ENCODE measurements around the gene PILRB.
"Not testable (repeated sequence)": the region's sequence is repeated elsewhere in the genome, so short reads cannot be mapped to it uniquely, and the experiment has no call there.

Gene PILRB

DNA sequence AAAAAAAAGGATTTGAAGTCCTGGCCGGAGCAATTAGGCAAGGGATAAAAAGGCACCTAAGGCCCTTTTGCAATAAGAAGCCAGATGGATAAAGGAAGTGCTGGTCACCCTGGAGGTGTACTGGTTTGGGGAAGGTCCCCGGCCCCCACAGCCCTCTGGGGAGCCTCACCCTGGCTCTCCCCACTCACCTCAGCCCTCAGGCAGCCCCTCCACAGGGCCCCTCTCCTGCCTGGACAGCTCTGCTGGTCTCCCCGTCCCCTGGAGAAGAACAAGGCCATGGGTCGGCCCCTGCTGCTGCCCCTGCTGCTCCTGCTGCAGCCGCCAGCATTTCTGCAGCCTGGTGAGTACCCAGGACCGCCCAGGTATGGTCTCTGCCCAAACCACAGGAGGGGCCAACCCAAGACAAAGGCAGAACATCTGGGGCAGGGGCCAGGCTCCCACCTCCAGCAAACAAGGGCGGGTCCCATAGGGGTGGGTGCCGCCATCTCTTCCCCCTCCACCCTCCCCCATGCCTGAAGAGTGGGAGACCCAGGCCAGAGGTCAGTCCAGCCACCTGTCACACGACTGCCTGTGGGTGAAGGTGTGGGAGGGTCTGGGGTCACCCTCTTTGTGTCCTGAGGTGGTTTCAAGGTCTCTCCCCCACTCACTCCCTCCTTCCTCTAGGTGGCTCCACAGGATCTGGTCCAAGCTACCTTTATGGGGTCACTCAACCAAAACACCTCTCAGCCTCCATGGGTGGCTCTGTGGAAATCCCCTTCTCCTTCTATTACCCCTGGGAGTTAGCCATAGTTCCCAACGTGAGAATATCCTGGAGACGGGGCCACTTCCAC lies at the start of gene PILRB:
PILRB (plus strand) TSS at position 91 of the 830 bp plus-strand sequence; CDS start at position 277, 186 bp downstream.
- TF ChIP-seq, protein P1, sequence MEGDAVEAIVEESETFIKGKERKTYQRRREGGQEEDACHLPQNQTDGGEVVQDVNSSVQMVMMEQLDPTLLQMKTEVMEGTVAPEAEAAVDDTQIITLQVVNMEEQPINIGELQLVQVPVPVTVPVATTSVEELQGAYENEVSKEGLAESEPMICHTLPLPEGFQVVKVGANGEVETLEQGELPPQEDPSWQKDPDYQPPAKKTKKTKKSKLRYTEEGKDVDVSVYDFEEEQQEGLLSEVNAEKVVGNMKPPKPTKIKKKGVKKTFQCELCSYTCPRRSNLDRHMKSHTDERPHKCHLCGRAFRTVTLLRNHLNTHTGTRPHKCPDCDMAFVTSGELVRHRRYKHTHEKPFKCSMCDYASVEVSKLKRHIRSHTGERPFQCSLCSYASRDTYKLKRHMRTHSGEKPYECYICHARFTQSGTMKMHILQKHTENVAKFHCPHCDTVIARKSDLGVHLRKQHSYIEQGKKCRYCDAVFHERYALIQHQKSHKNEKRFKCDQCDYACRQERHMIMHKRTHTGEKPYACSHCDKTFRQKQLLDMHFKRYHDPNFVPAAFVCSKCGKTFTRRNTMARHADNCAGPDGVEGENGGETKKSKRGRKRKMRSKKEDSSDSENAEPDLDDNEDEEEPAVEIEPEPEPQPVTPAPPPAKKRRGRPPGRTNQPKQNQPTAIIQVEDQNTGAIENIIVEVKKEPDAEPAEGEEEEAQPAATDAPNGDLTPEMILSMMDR (IDR thresholded peaks at IDR 0.05; ENCODE audit: borderline replicate concordance, insufficient read depth, low read depth, low read length), result peak; percentile 44; the same call in 1 of the 2 replicates

DNA sequence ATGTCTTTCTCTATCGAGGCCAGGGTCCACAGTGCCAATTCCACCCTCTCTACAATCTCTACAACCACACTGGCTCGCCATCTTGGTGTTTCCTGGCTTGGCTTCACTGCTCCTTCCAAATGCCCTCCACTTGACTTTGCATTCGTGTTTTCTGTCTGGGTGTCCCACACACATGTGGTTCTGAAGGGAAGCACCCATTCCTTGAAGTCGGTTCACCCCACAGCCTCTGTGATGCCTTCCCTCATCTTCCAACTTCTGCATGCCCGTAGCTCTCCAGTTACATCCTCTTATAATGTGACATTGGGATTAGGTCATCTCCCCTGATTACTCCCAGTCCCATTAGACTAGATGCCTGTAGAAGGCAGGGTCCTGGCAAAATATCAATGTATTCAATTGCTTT lies 39.6 kb upstream of the PILRB start:
- not testable (repeated sequence) for H3K4me3 ChIP-seq (ENCODE audit: low read depth, low read length)

More for the DNA sequence above, at the start of gene PILRB:
- no peak within 1 kb of the TSS for H3K4me3 ChIP-seq (ENCODE audit: low read depth, low read length)

DNA sequence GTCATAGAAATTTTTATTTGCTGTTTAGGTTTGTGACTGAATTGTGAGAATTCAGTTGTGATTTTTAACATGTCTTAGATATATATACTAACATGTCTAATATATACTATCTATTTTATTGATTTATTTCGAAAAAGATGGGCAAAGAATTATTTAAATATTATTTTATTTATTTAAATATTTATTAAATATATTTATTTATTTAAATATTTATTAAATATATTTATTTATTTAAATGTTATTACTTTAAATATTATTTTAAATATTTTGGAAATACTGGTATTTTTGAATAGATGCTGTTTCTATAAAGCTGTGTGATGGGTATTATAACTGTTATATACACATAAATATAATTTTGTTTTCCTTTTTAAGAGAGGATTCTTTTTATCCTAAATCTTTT lies 36.3 kb upstream of the PILRB start:
- not testable (repeated sequence) for H3K4me3 ChIP-seq (ENCODE audit: low read depth, low read length)

DNA sequence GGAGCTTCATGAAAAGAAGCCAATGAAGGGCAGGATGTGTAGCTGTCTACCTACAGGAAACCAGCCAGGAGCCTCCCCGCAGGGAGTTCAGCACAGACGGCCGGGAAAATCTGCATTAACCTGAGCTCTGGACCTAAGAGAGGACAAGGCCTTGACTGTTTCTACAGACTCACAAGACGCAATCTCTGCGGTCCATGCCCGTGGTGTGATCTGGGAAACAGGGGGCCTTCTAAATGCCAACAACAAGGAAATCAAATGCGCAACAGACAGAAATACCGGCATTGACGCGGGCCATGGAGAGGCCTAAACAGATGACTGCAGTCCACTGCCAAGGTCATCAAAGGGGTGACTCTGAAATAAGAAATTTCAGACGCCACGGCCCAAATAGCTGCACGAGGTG lies 33.7 kb upstream of the PILRB start:
- not testable (repeated sequence) for H3K4me3 ChIP-seq (ENCODE audit: low read depth, low read length)

DNA sequence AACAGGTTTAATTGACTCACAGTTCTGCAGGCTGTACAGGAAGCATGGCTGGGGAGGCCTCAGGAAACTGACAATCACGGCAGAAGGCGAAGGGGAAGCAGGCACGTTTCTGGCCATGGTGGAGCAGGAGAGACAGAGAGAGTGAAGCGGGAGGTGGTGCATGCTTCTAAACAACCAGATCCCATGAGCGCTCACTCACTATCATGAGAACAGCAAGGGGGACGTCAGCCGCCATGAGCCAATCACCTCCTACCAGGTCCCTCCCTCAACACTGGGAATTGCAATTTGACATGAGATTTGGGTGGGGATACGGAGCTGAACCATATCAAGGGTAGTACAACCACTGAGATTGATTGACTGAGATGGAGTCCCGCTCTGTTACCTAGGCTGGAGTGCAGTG lies 32.2 kb upstream of the PILRB start:
- H3K4me3 ChIP-seq (ENCODE audit: low read depth, low read length), result not testable (repeated sequence)

DNA sequence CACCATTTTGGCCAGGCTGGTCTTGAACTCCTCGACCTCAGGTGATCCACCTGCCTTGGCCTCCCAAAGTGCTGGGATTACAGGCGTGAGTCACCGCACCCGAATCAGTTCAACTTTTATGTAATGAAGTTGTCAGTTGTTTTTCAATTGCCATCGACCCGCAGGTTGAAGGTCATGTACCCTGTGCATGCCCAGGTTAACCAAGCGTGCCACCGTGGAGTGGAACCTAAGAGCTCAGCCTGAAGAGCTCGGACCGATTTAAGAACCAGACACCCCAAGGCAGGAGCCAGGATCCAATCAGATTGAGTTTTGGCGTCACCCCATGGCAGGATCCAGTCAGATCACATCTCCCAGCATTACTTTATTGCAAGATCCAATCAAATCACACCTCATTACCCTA lies 31.0 kb upstream of the PILRB start:
- not testable (repeated sequence) for H3K4me3 ChIP-seq (ENCODE audit: low read depth, low read length)

DNA sequence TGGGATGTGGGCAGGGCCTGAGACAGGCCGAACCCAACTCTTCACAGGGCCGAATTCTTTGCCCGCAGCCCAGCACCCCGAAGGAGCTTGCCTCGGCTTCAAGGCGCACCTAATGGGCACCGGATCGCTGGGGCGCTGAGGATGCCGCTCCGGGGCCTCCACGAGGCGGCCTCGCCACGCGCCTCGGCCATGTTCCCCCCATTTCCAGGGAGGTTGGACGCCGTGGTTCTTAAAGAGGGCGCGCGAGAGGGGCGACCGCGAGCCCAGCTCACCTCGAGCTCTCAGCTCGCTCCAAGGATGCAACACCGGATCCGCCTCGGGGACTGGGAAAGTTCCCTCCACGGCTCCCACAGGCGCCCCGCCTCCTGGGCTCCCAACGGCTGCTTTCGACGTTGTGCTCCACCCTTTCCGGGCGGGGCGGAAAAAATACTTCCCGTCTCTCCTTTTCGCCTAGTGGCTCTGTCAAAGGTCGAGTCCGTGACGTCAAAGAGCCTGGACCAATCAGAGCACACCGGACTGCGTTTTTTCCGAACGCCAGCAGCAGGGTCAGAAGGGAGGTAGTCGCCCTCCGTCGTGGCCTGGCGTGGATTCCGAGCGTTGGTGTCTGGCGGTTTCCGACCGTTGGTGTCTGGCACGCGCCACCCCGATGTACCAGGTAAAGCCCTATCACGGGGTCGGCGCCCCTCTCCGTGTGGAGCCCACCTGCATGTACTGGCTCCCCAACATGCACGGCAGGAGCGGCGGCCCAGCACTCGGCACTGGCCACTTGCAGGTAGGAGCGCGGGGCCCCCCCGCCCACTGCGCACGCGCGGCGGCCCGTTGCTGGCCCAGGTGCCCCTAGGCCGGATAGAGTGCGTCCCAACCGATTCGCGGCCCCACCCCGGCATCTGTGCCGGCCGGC lies 22.1 kb upstream of the PILRB start:
- H3K4me3 ChIP-seq (ENCODE audit: low read depth, low read length), result peak overlapping the region; percentile 85

DNA sequence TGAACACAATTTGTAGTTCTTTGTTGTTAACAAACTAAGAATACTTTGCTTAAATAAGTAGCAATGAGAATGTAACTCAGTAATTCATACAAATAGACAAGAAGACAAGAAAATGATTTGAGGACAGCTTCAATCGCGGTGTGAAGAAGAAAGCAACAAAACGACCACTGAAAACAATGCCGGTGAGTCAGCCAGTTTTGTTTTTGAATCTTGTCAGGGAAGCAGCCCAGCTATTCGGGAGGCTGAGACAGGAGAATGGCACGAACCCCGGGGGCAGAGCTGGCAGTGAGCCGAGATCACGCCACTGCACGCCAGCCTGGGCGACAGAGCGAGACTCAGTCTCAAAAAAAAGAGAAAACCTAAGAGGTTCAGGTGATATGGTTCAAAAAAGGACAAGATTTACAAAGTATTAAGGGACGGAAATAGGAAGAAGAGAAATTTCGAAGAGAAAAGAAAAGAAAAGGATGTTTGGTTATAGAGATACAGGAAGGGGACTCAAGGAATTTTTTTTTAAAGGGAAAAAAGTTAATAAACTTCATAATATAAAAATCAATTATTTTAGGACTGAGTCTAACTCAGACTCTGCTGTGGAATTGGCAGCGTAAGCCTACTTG lies 19.7 kb upstream of the PILRB start:
- not testable (repeated sequence) for H3K4me3 ChIP-seq (ENCODE audit: low read depth, low read length)

DNA sequence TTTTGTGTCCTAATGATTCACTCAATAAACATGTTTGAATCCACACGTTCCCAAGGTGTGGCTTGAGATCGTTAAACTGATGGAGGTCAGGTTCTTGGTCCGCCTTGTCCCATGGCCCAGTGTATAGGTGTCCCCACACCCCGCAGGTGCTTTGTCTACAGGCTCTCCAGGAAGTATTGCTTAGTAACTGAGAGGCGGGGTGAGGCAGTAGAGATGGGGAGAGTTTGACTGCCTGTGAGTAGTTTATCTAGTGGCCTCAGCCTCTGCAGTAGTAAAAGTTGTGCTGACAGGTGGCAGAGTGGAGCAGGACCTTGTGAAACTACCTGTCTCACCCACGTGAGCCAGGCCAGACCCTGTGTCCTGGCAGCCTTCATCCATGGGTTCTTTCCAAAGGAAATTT lies 16.6 kb upstream of the PILRB start:
- not testable (repeated sequence) for H3K4me3 ChIP-seq (ENCODE audit: low read depth, low read length)

DNA sequence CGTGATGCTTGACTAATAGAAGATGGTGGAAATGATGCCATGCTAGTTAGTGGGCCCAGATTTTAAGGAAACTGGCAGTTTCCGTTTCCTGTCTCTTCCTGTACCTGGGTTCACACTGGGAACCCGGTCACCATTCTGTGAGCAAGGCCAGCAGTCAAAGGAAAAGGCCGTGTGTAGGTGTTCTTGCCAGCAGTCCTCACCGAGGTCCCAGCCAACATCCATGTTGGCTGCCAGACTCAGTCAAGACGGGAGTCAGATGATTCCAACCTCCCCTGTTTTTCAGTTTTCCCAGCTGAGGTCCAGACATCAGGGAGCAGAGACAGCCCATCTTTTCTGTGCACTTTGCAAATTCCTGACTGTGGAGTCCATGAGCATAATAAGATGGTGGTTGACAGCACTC lies 15.2 kb upstream of the PILRB start:
- TF ChIP-seq, protein P1 (IDR thresholded peaks at IDR 0.05; ENCODE audit: borderline replicate concordance, insufficient read depth, low read depth, low read length), result no peak
- no peak overlapping the region for H3K4me3 ChIP-seq (ENCODE audit: low read depth, low read length)

DNA sequence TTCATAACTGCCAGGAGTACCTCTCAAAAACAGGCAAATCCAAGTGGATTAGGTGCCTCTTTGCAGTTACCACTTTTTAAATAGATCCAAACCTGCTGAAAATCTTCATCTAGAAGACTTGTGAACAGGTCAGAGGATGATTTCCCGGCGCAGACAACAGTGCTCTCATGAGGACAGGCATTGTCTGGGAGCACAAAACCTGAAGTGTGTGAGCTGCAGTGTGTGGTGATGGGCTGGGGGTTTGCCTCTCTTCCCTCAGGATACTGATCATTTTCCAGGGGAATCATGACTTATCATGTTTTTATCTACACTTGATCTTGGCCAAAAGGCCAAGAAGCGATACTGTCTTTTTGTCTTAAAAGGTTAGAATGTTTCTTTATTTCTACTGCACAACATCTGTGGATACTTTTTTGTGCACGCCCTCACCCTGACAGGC lies 13.8 kb upstream of the PILRB start:
- not testable (repeated sequence) for H3K4me3 ChIP-seq (ENCODE audit: low read depth, low read length)

All from GM12875 (cell line).